Measurements from ENCODE around the gene CNOT2.
A peak's percentile ranks its signal among the peaks of the same experiment; 100 is the strongest.

The CNOT2 gene

GRCh38 chr12:70305794-70306193 lies 62.6 kb downstream of the CNOT2 start:
- Mint-ChIP-seq H3K9me3 (ENCODE audit: low read depth) (no peaks in the 10 kb centered on the region), H3K27me3 (no peaks in the 10 kb centered on the region), H3K36me3 (peaks cover 27% of the 10 kb centered on the region), H3K27ac (no peak overlapping the region), H3K4me3 (peak overlapping the region; percentile 5), H3K4me1 (ENCODE audit: low read depth) (peaks cover 61% of the 10 kb centered on the region)

- Mint-ChIP-seq H3K4me3 (no peak overlapping the region), H3K36me3 (peaks cover 26% of the 10 kb centered on the region), H3K27ac (peak overlapping the region; percentile 4), H3K4me1 (ENCODE audit: low read depth) (peaks cover 62% of the 10 kb centered on the region), H3K27me3 (no peaks in the 10 kb centered on the region), H3K9me3 (ENCODE audit: low read depth) (no peaks in the 10 kb centered on the region)
These were observed 63.4 kb downstream of the CNOT2 start for GRCh38 chr12:70306676-70307075.

GRCh38 chr12:70307868-70308267 lies 64.6 kb downstream of the CNOT2 start:
- H3K4me3 Mint-ChIP-seq, result no peak overlapping the region
- peaks cover 24% of the 10 kb centered on the region for H3K36me3 Mint-ChIP-seq
- H3K27me3 Mint-ChIP-seq, result no peaks in the 10 kb centered on the region
- H3K4me1 Mint-ChIP-seq (ENCODE audit: low read depth), result peaks cover 64% of the 10 kb centered on the region
- H3K9me3 Mint-ChIP-seq (ENCODE audit: low read depth), result no peaks in the 10 kb centered on the region
- H3K27ac Mint-ChIP-seq, result no peak overlapping the region

DNA sequence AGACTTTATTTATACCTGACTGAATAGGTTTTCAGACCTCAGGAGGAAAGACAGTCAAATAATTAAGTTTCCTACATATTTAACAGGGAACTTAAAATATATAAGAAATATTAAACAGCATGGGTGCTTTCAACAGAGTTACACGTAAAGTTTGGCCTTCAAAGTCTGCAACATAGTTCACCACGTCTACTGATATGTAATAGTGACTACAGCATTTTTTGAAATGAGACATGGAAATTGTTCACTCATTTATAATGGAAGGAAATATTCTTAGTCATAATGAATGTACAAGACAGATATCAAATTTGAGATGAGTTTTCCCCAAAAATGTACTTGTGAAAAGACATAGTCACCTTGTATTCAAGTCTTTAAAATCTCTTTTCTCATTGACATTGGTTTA lies 66.1 kb downstream of the CNOT2 start:
- Mint-ChIP-seq H3K9me3 (ENCODE audit: low read depth) (no peaks in the 10 kb centered on the region), H3K27me3 (no peaks in the 10 kb centered on the region), H3K36me3 (peaks cover 19% of the 10 kb centered on the region), H3K4me3 (no peak overlapping the region), H3K27ac (no peak overlapping the region), H3K4me1 (ENCODE audit: low read depth) (peaks cover 61% of the 10 kb centered on the region)

DNA sequence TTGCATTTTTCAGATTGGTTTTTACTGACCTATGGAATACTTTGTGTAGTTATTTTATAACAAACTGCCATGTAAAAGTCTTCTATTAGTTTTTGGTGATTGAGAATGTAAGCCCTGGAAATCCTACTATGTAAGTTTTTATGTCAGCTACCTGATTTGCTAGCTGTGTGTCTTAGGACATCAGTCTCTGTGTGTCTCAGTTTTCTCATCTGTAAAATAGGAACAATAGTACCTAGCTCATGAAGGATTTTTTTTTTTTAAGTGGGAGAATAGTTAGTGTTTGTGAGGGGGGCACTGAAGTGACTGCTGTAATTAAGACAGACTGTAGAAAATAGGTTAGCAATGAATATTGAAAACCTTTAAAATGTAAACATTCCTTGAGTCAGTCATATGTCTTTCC lies 70.9 kb downstream of the CNOT2 start:
- H3K27me3 Mint-ChIP-seq, result no peaks in the 10 kb centered on the region
- no peak overlapping the region for H3K27ac Mint-ChIP-seq
- H3K9me3 Mint-ChIP-seq (ENCODE audit: low read depth), result no peaks in the 10 kb centered on the region
- peaks cover 7% of the 10 kb centered on the region for H3K36me3 Mint-ChIP-seq
- peaks cover 62% of the 10 kb centered on the region for H3K4me1 Mint-ChIP-seq (ENCODE audit: low read depth)
- H3K4me3 Mint-ChIP-seq, result no peak overlapping the region

GRCh38 chr12:70317781-70318180 lies 74.5 kb downstream of the CNOT2 start:
- H3K36me3 Mint-ChIP-seq, result peaks cover 10% of the 10 kb centered on the region
- no peaks in the 10 kb centered on the region for H3K27me3 Mint-ChIP-seq
- peak overlapping the region; percentile 22 for H3K27ac Mint-ChIP-seq
- peaks cover 49% of the 10 kb centered on the region for H3K4me1 Mint-ChIP-seq (ENCODE audit: low read depth)
- H3K9me3 Mint-ChIP-seq (ENCODE audit: low read depth), result no peaks in the 10 kb centered on the region
- no peak overlapping the region for H3K4me3 Mint-ChIP-seq

GRCh38 chr12:70319605-70320004 lies 76.4 kb downstream of the CNOT2 start:
- Mint-ChIP-seq H3K4me3 (no peak overlapping the region), H3K27ac (no peak overlapping the region), H3K27me3 (no peaks in the 10 kb centered on the region), H3K4me1 (ENCODE audit: low read depth) (peaks cover 42% of the 10 kb centered on the region), H3K9me3 (ENCODE audit: low read depth) (no peaks in the 10 kb centered on the region), H3K36me3 (peaks cover 10% of the 10 kb centered on the region)

DNA sequence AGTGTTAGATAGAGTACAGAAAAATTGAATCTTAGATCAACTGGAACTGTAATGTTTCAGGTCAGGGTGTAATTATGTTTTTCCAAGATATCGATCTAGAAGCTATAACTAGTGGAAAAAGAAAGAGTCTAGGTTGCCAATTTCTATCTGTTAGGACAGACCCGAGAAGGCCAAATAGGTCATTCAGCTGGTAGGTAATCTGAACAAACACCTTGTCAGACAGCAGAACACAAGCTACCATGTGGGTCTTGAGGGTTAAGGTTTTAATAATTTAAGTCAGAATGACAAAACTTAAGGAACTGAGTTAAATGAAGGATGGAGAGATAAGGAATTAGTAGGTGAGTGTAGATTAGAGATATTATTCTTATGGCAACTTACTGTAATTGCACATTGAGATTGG lies 78.0 kb downstream of the CNOT2 start:
- no peaks in the 10 kb centered on the region for H3K27me3 Mint-ChIP-seq
- H3K9me3 Mint-ChIP-seq (ENCODE audit: low read depth), result no peaks in the 10 kb centered on the region
- H3K27ac Mint-ChIP-seq, result no peak overlapping the region
- H3K4me3 Mint-ChIP-seq, result no peak overlapping the region
- H3K36me3 Mint-ChIP-seq, result peaks cover 14% of the 10 kb centered on the region
- H3K4me1 Mint-ChIP-seq (ENCODE audit: low read depth), result peaks cover 33% of the 10 kb centered on the region

GRCh38 chr12:70327541-70327940 lies 84.3 kb downstream of the CNOT2 start:
- Mint-ChIP-seq H3K4me3 (no peak overlapping the region), H3K4me1 (ENCODE audit: low read depth) (peaks cover 35% of the 10 kb centered on the region), H3K36me3 (peaks cover 26% of the 10 kb centered on the region), H3K27me3 (no peaks in the 10 kb centered on the region), H3K9me3 (ENCODE audit: low read depth) (peaks cover 5% of the 10 kb centered on the region), H3K27ac (no peak overlapping the region)

DNA sequence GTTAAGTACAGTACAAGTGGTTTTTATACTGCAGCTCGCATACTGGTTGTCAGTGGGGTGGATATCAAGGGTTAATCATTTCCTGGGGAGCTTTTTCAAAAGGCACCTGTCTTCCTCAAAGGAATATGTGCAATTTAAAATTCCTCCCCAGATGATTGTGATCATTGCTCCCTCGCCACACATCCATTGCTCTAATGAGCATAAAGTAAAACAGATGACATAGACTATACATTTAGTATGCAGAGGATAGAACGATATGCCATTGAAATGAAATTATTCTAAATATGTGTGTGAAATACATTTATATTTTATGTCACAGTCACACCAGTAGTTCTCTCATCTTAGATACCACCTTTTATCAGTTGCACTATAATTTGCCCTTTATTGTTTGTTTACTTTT lies 86.5 kb downstream of the CNOT2 start:
- Mint-ChIP-seq H3K36me3 (peaks cover 24% of the 10 kb centered on the region), H3K4me1 (ENCODE audit: low read depth) (peaks cover 39% of the 10 kb centered on the region), H3K27ac (no peak overlapping the region), H3K9me3 (ENCODE audit: low read depth) (peaks cover 5% of the 10 kb centered on the region), H3K27me3 (no peaks in the 10 kb centered on the region), H3K4me3 (no peak overlapping the region)

- peaks cover 22% of the 10 kb centered on the region for H3K36me3 Mint-ChIP-seq
- H3K27ac Mint-ChIP-seq, result no peak overlapping the region
- no peak overlapping the region for H3K4me3 Mint-ChIP-seq
- no peaks in the 10 kb centered on the region for H3K27me3 Mint-ChIP-seq
- H3K9me3 Mint-ChIP-seq (ENCODE audit: low read depth), result peaks cover 5% of the 10 kb centered on the region
- peaks cover 39% of the 10 kb centered on the region for H3K4me1 Mint-ChIP-seq (ENCODE audit: low read depth)
These were observed 86.9 kb downstream of the CNOT2 start for GRCh38 chr12:70330158-70330557.

DNA sequence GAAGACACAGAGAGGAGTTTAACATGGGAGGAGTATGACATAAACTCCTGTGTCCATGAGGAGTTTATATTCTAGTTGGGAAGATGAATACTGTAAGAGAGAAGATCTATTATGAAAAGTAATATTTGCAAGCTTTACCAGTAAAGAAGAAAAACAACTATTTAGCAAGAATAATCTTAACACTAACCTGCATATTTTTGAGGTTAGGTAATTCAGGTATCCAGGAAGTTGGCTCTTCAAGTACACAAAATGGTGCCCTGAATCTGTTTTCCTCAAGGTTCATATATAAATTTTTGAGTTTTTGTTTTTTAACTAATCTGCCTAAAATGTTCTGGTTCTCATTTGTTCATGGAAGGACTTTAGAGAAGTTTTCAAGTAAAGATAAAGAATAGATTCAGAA lies 89.0 kb downstream of the CNOT2 start:
- no peak overlapping the region for H3K4me3 Mint-ChIP-seq
- H3K36me3 Mint-ChIP-seq, result peaks cover 20% of the 10 kb centered on the region
- H3K4me1 Mint-ChIP-seq (ENCODE audit: low read depth), result peaks cover 34% of the 10 kb centered on the region
- H3K27ac Mint-ChIP-seq, result no peak overlapping the region
- peaks cover 5% of the 10 kb centered on the region for H3K9me3 Mint-ChIP-seq (ENCODE audit: low read depth)
- no peaks in the 10 kb centered on the region for H3K27me3 Mint-ChIP-seq

- Mint-ChIP-seq H3K4me3 (no peak overlapping the region), H3K27ac (no peak overlapping the region), H3K4me1 (ENCODE audit: low read depth) (peaks cover 25% of the 10 kb centered on the region), H3K9me3 (ENCODE audit: low read depth) (peaks cover 5% of the 10 kb centered on the region), H3K27me3 (no peaks in the 10 kb centered on the region), H3K36me3 (peaks cover 25% of the 10 kb centered on the region)
These were observed 91.5 kb downstream of the CNOT2 start for GRCh38 chr12:70334742-70335141.

DNA sequence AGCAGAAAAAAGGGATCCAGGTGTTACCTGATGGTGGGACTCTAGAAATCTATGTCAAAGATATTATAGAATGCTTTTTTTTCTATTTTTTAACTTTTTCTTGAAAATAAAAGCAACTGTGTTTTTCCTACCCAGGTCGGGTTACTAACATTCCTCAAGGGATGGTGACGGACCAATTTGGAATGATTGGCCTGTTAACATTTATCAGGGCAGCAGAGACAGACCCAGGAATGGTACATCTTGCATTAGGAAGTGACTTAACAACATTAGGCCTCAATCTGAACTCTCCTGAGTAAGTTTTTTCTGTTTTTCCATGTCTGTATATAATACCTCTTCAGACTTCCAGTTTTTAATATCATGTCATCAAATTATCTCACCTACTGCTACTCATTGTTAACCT lies 95.3 kb downstream of the CNOT2 start:
- H3K9me3 Mint-ChIP-seq (ENCODE audit: low read depth), result no peaks in the 10 kb centered on the region
- H3K4me3 Mint-ChIP-seq, result no peak overlapping the region
- H3K27me3 Mint-ChIP-seq, result no peaks in the 10 kb centered on the region
- H3K4me1 Mint-ChIP-seq (ENCODE audit: low read depth), result no peaks in the 10 kb centered on the region
- H3K27ac Mint-ChIP-seq, result no peak overlapping the region
- H3K36me3 Mint-ChIP-seq, result peaks cover 20% of the 10 kb centered on the region

DNA sequence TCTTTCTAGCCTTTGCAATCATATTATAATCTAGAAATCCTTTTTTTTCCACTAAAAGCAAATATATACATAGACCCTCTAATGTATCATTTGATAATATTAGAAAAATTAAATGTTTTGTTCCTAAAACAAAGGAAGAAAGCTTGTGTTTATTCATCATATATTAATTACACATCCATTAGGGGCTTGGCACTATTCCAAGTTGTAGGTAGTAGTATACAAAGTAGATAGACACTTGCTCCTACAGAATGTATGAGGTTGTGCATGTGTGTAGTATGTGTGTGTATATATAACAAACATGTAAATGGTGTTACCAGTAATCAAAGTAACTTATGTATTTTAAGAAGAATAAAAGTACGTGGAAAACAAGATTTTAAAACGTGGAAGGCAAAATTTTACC lies 107.8 kb downstream of the CNOT2 start:
- Mint-ChIP-seq H3K27me3 (no peaks in the 10 kb centered on the region), H3K4me1 (ENCODE audit: low read depth) (peaks cover 20% of the 10 kb centered on the region), H3K9me3 (ENCODE audit: low read depth) (no peaks in the 10 kb centered on the region), H3K36me3 (peaks cover 2% of the 10 kb centered on the region), H3K4me3 (no peak overlapping the region), H3K27ac (no peak overlapping the region)

- H3K27me3 Mint-ChIP-seq, result no peaks in the 10 kb centered on the region
- peaks cover 20% of the 10 kb centered on the region for H3K4me1 Mint-ChIP-seq (ENCODE audit: low read depth)
- H3K9me3 Mint-ChIP-seq (ENCODE audit: low read depth), result no peaks in the 10 kb centered on the region
- peaks cover 5% of the 10 kb centered on the region for H3K36me3 Mint-ChIP-seq
- H3K4me3 Mint-ChIP-seq, result no peak overlapping the region
- H3K27ac Mint-ChIP-seq, result no peak overlapping the region
These were observed 110.8 kb downstream of the CNOT2 start for GRCh38 chr12:70353780-70354660.
